Neural cell (in vitro differentiated cells): ENCODE data around the gene RING1. TPM values are rescaled to one million over a fixed set of nuclear protein-coding genes. Genes with fewer than 3 reads are reported as not detected.

Source experiments
- H2AFZ ChIP-seq: fragments of 200-600, 300-800 bp; sonication (generic), shearing (Covaris generic); 2 replicates; pipeline ENCODE4 v1.6.0; 2014; ENCODE audit warnings: low read depth, mild to moderate bottlenecking, antibody characterized with exemption, low read length, moderate library complexity
- H3F3A ChIP-seq: fragments of 200-600 bp; shearing (Covaris generic); 2 replicates; pipeline ENCODE4 v1.6.1; 2016; ENCODE audit warnings: mild to moderate bottlenecking, moderate library complexity, mixed read lengths, antibody characterized with exemption, low read length; ENCODE audit not compliant: insufficient read depth, poor library complexity, severe bottlenecking
- H3K27ac ChIP-seq: fragments of 200-600, 300-800 bp; sonication (generic), shearing (Covaris generic); 2 replicates; pipeline ENCODE4 v1.5.1; 2014; ENCODE audit warnings: mild to moderate bottlenecking, low read length, moderate library complexity
- H3K27me3 ChIP-seq: fragments of 300-800, 200-600 bp; sonication (generic), shearing (Covaris generic); 2 replicates; pipeline ENCODE4 v1.6.0; 2014; ENCODE audit warnings: mild to moderate bottlenecking, low read depth, low read length, moderate library complexity; ENCODE audit not compliant: insufficient read depth
- H3K36me3 ChIP-seq: fragments of 300-800, 200-600 bp; sonication (generic), shearing (Covaris generic); 2 replicates; pipeline ENCODE4 v1.5.1; 2014; ENCODE audit warnings: mild to moderate bottlenecking, antibody characterized with exemption, low read length, moderate library complexity; ENCODE audit not compliant: insufficient read depth
- H3K4me2 ChIP-seq: fragments of 300-800, 200-600 bp; sonication (generic), shearing (Covaris generic); 2 replicates; pipeline ENCODE4 v1.6.0; 2014; ENCODE audit warnings: mild to moderate bottlenecking, low read length
- H3K4me3 ChIP-seq: fragments of 300-800, 200-600 bp; sonication (generic), shearing (Covaris generic); 2 replicates; pipeline ENCODE4 v1.5.1; 2014; ENCODE audit warnings: mild to moderate bottlenecking, low read length, moderate library complexity
- H3K79me2 ChIP-seq: fragments of 200-600 bp; shearing (Covaris generic); replicated peaks from 2 replicates; pipeline ENCODE4 v1.6.0; 2014; ENCODE audit warnings: mild to moderate bottlenecking, low read length, moderate library complexity; ENCODE audit not compliant: insufficient read depth
- H3K9ac ChIP-seq: fragments of 300-800, 200-600 bp; sonication (generic), shearing (Covaris generic); 2 replicates; pipeline ENCODE4 v1.6.1; 2016; ENCODE audit warnings: mild to moderate bottlenecking, low read length, mixed read lengths
- H3K9me2 ChIP-seq: fragments of 200-600 bp; shearing (Covaris generic); 2 replicates; pipeline ENCODE4 v1.6.1; 2016; ENCODE audit warnings: mild to moderate bottlenecking, low read length, mixed read lengths; ENCODE audit not compliant: insufficient read depth
- H3K9me3 ChIP-seq: fragments of 200-600, 300-800 bp; sonication (generic), shearing (Covaris generic); 2 replicates; pipeline ENCODE4 v1.6.1; 2016; ENCODE audit warnings: mild to moderate bottlenecking, mixed run types, low read length, moderate library complexity, mixed read lengths
- H4K20me1 ChIP-seq: fragments of 200-600 bp; shearing (Covaris generic); 2 replicates; pipeline ENCODE4 v1.6.1; 2016; ENCODE audit warnings: mild to moderate bottlenecking, mixed run types; ENCODE audit not compliant: insufficient read depth
- CTCF ChIP-seq: fragments of 450-650 bp; IDR thresholded peaks from 2 replicates; pipeline ENCODE4 v1.5.1; 2014; ENCODE audit warnings: antibody characterized with exemption, mild to moderate bottlenecking, moderate library complexity; ENCODE audit not compliant: poor library complexity, severe bottlenecking
- EP300 ChIP-seq: fragments of 450-650 bp; conservative IDR thresholded peaks from 2 replicates; pipeline ENCODE4 v1.6.1; 2014; ENCODE audit warnings: antibody characterized with exemption, mild to moderate bottlenecking, moderate library complexity; ENCODE audit not compliant: poor library complexity, severe bottlenecking
- SMC3 ChIP-seq: fragments of 450-650 bp; conservative IDR thresholded peaks from 2 replicates; pipeline ENCODE4 v1.6.1; 2014; ENCODE audit warnings: antibody characterized with exemption, mild to moderate bottlenecking, moderate library complexity; ENCODE audit not compliant: poor library complexity
- TAF1 ChIP-seq: IDR thresholded peaks from 2 replicates; pipeline ENCODE4 v1.6.1; 2012; ENCODE audit warnings: low read depth
- polyA plus RNA-seq: library from polyadenylated mRNA; depleted of rRNA; stranded (reverse); fragments of >200 nt; gene quantifications from 2 replicates; pipeline ENCODE4 v1.2.3, GENCODE V29; 2014
- small RNA-seq, 3 experiments: library from RNA; depleted of rRNA; stranded (forward); fragments of <200 nt; gene quantifications; one replicate each; pipeline ENCODE3, GENCODE V24; 2012

The RING1 gene
- polyA plus RNA-seq, 1 donor from 2014 or later = 107 TPM

GRCh38 chr6:33259032-33259431 is 50.7 kb downstream of the RING1 start:
- H3K9me3 ChIP-seq = no peaks in the 10 kb centered on the region
- no peak overlapping the region for H3K4me3 ChIP-seq
- H3K9me2 ChIP-seq = no peaks in the 10 kb centered on the region
- no peak overlapping the region for H3K9ac ChIP-seq
- H3K27me3 ChIP-seq = no peaks in the 10 kb centered on the region
- no peaks in the 10 kb centered on the region for H3K79me2 ChIP-seq
- H3K4me2 ChIP-seq = no peak overlapping the region
- no peak for TF ChIP-seq EP300
- no peak for TF ChIP-seq TAF1
- no peak for TF ChIP-seq SMC3
- no peak for TF ChIP-seq CTCF
- no peak overlapping the region for H3K27ac ChIP-seq
- no peaks in the 10 kb centered on the region for H4K20me1 ChIP-seq
- H3K36me3 ChIP-seq = no peaks in the 10 kb centered on the region
- H3F3A ChIP-seq = no peaks in the 10 kb centered on the region
- H2AFZ ChIP-seq = no peak overlapping the region

Small RNA genes within 50 kb of the gene (small RNA-seq; reads per million reads assigned to genes)
- gene MIR219A1 (531 to 1,338 (median 982) reads per million in 3 experiments), gene RNY4P10 (0.07 to 0.65 (median 0.16) reads per million in 3 experiments)

Other genes with a start within 250 kb of the RING1 start
- 102 and 107 TPM in 2 replicates for gene BRD2, start 239.9 kb upstream of the RING1 start, polyA plus RNA-seq
- gene HLA-DOA, start 198.9 kb upstream of the RING1 start, polyA plus RNA-seq = 0.07 TPM in 1 of 2 replicates, not detected in the other
- gene HLA-DPA1, start 134.9 kb upstream of the RING1 start, polyA plus RNA-seq = not detected in 2 replicates
- 2.3 TPM in 1 of 2 replicates, not detected in the other for gene HLA-DPB1, start 132.5 kb upstream of the RING1 start, polyA plus RNA-seq
- gene COL11A2, start 16.0 kb upstream of the RING1 start, polyA plus RNA-seq = 9.8 and 20.2 TPM in 2 replicates
- gene RXRB, start 7.8 kb upstream of the RING1 start, polyA plus RNA-seq = 60.7 and 71.2 TPM in 2 replicates
- 99.8 and 120 TPM in 2 replicates for gene SLC39A7, start 7.6 kb upstream of the RING1 start, polyA plus RNA-seq
- gene HSD17B8, start 3.8 kb upstream of the RING1 start, polyA plus RNA-seq = 7.3 and 10.3 TPM in 2 replicates
- gene VPS52, start 63.4 kb downstream of the RING1 start, polyA plus RNA-seq = 29.1 and 34.6 TPM in 2 replicates
- 1,894 and 2,078 TPM in 2 replicates for gene RPS18, start 63.6 kb downstream of the RING1 start, polyA plus RNA-seq
- 2.5 and 7.0 TPM in 2 replicates for gene B3GALT4, start 68.6 kb downstream of the RING1 start, polyA plus RNA-seq
- 62.5 and 73.2 TPM in 2 replicates for gene WDR46, start 80.7 kb downstream of the RING1 start, polyA plus RNA-seq
- gene PFDN6, start 81.1 kb downstream of the RING1 start, polyA plus RNA-seq = 97.8 and 109 TPM in 2 replicates
- 120 and 141 TPM in 2 replicates for gene RGL2, start 90.4 kb downstream of the RING1 start, polyA plus RNA-seq
- 1.2 and 5.5 TPM in 2 replicates for gene TAPBP, start 105.6 kb downstream of the RING1 start, polyA plus RNA-seq
- gene ZBTB22, start 109.2 kb downstream of the RING1 start, polyA plus RNA-seq = 16.5 and 30.0 TPM in 2 replicates
- gene DAXX, start 114.5 kb downstream of the RING1 start, polyA plus RNA-seq = 39.3 and 66.0 TPM in 2 replicates
- 0.52 and 2.1 TPM in 2 replicates for gene KIFC1, start 183.3 kb downstream of the RING1 start, polyA plus RNA-seq
- gene PHF1, start 202.5 kb downstream of the RING1 start, polyA plus RNA-seq = 102 and 112 TPM in 2 replicates
- gene CUTA, start 209.6 kb downstream of the RING1 start, polyA plus RNA-seq = 341 and 343 TPM in 2 replicates
- 4.3 and 5.9 TPM in 2 replicates for gene SYNGAP1, start 211.6 kb downstream of the RING1 start, polyA plus RNA-seq
- gene ZBTB9, start 246.1 kb downstream of the RING1 start, polyA plus RNA-seq = 6.8 and 7.7 TPM in 2 replicates